HCT116 (cell line): ENCODE measurements around the gene CLIC5. TPM values are rescaled to one million over a fixed set of nuclear protein-coding genes. Genes with fewer than 3 reads are reported as not detected.

Experiments
- ATAC-seq: fragments of 200-7000 bp; cut with Tn5 transposase; 2 replicates; pipeline ENCODE4 v1.9.1; 2020; ENCODE audit warnings: mild to moderate bottlenecking, moderate library complexity
- BruUV-seq: library from RNA; stranded (reverse); fragments of 400-500 nt; replicated peaks from 2 replicates; lab custom pipeline; 2021; lab: Mats Ljungman, UMichigan
- CTCF ChIA-PET: fragments of 300-600 bp; sonication (Branson Sonifier 250); formaldehyde crosslinking; loops from one replicate; lab custom pipeline; 2021; ENCODE audit warnings: antibody characterized with exemption; lab: Charles Lee
- POLR2A ChIA-PET: fragments of 300-600, 350-600 bp; sonication (Branson Sonifier 250); formaldehyde crosslinking; loops from one replicate; lab custom pipeline; 2021; ENCODE audit warnings: antibody characterized with exemption; lab: Charles Lee
- RAD21 ChIA-PET, 2 experiments: fragments of 300-600 bp; sonication (Branson Sonifier 250); formaldehyde crosslinking; loops; one replicate each; lab custom pipeline; 2023; ENCODE audit warnings: low total read pairs in 2 of 2; ENCODE audit not compliant: uncharacterized antibody in 2 of 2, unreplicated experiment in 2 of 2, low non-redundant PET in 1 of 2; lab: Charles Lee
- DNase-seq: peaks from one replicate; pipeline ENCODE4 v3.0.0-alpha.2; 2010; ENCODE audit warnings: low read depth, low spot score
- H2AFZ ChIP-seq: fragments of 200-600 bp; shearing (Covaris generic), sonication (generic); 2 replicates; pipeline ENCODE4 v1.6.1; 2017; ENCODE audit warnings: low read depth, mixed run types, mixed read lengths, antibody characterized with exemption, low read length; ENCODE audit not compliant: poor library complexity, severe bottlenecking
- H3K27ac ChIP-seq: 2 replicates; pipeline ENCODE4 v1.5.1; 2012; ENCODE audit warnings: low read depth, low read length
- H3K27me3 ChIP-seq: fragments of 200-600 bp; sonication (generic); 2 replicates; pipeline ENCODE4 v1.6.1; 2016; ENCODE audit warnings: mixed run types, low read length, mixed read lengths; ENCODE audit not compliant: insufficient read depth
- H3K36me3 ChIP-seq, 2 experiments: fragments of 200-500 bp in 1 of 2; fragments of 200-600 bp in 1 of 2; sonication (Bioruptor generic) in 1 of 2; sonication (generic) in 1 of 2; 2 replicates each; pipeline versions ENCODE4 v1.5.1 to v1.6.1; 2014 to 2016; ENCODE audit warnings: low read length in 2 of 2, inconsistent platforms in 1 of 2, mixed read lengths in 1 of 2, mixed run types in 1 of 2; ENCODE audit not compliant: insufficient read depth in 2 of 2, control insufficient read depth in 1 of 2
- H3K4me1 ChIP-seq, 2 experiments: fragments of 200-600 bp in 1 of 2; sonication (generic) in 1 of 2; 2 replicates each; pipeline versions ENCODE4 v1.5.1 to v1.6.1; 2012 to 2017; ENCODE audit warnings: low read length in 2 of 2, inconsistent platforms in 1 of 2, mild to moderate bottlenecking in 1 of 2, mixed read lengths in 1 of 2, mixed run types in 1 of 2, moderate library complexity in 1 of 2; ENCODE audit not compliant: insufficient read depth in 2 of 2, control insufficient read depth in 1 of 2
- H3K4me2 ChIP-seq: fragments of 200-600 bp; sonication (generic); 2 replicates; pipeline ENCODE4 v1.6.1; 2017; ENCODE audit warnings: mixed run types, low read length, mixed read lengths
- H3K4me3 ChIP-seq, 2 experiments: fragments of 200-600 bp in 1 of 2; sonication (generic) in 1 of 2; replicated peaks in 1 of 2; 2 replicates each; pipeline ENCODE4 v1.5.1; 2011 to 2016; ENCODE audit warnings: low read length in 2 of 2, control low read depth in 1 of 2, low read depth in 1 of 2, mild to moderate bottlenecking in 1 of 2, mixed read lengths in 1 of 2, mixed run types in 1 of 2
- H3K79me2 ChIP-seq: fragments of 200-600 bp; sonication (generic); 2 replicates; pipeline ENCODE4 v1.6.1; 2017; ENCODE audit warnings: mild to moderate bottlenecking, mixed run types, low read length, moderate library complexity, mixed read lengths; ENCODE audit not compliant: insufficient read depth
- H3K9ac ChIP-seq: fragments of 200-600 bp; sonication (generic); 2 replicates; pipeline ENCODE4 v1.6.1; 2016; ENCODE audit warnings: low read length, mixed read lengths
- H3K9me2 ChIP-seq: fragments of 200-600 bp; sonication (generic), shearing (Covaris generic); 2 replicates; pipeline ENCODE4 v1.6.1; 2017; ENCODE audit warnings: mixed run types, mild to moderate bottlenecking, moderate library complexity; ENCODE audit not compliant: insufficient read depth
- H3K9me3 ChIP-seq, 2 experiments: fragments of 200-500 bp in 1 of 2; fragments of 200-600 bp in 1 of 2; sonication (Bioruptor generic) in 1 of 2; sonication (generic) in 1 of 2; 2 replicates each; pipeline ENCODE4 v1.6.1; 2014 to 2017; ENCODE audit warnings: low read length in 2 of 2, mixed read lengths in 2 of 2, inconsistent platforms in 1 of 2, low read depth in 1 of 2, mild to moderate bottlenecking in 1 of 2, mixed run types in 1 of 2, moderate library complexity in 1 of 2; ENCODE audit not compliant: control insufficient read depth in 1 of 2, insufficient read depth in 1 of 2
- H4K20me1 ChIP-seq: fragments of 200-600 bp; sonication (generic), shearing (Covaris generic); 2 replicates; pipeline ENCODE4 v1.6.1; 2017; ENCODE audit warnings: mixed run types, mild to moderate bottlenecking, moderate library complexity; ENCODE audit not compliant: insufficient read depth
- ATF3 ChIP-seq: IDR thresholded peaks from 2 replicates; pipeline ENCODE4 v1.6.1; 2012
- EZH2 ChIP-seq: fragments of 200-600 bp; sonication (generic); IDR thresholded peaks from 2 replicates; pipeline ENCODE4 v1.6.1; 2017; ENCODE audit warnings: antibody characterized with exemption, mixed run types
- JUND ChIP-seq: IDR thresholded peaks from 2 replicates; pipeline ENCODE4 v1.6.1; 2012
- REST ChIP-seq: IDR thresholded peaks from 2 replicates; pipeline ENCODE4 v1.6.1; 2012; ENCODE audit warnings: low read depth
- intact Hi-C: fragments of 100-400 bp; cut with micrococcal nuclease; formaldehyde crosslinking; loops from 2 replicates; pipeline ENCODE4 v1.10.0; 2022
- total RNA-seq: library from RNA; stranded (reverse); gene quantifications from one replicate; pipeline ENCODE4 v1.2.1, GENCODE V29; 2021; ENCODE audit not compliant: unreplicated experiment

CLIC5 gene
- total RNA-seq, 1 experiment from 2014 or later: 0.20 TPM

GRCh38 chr6:45911691-45912090, 104.0 kb downstream of the CLIC5 start:
- CTCF ChIA-PET: interaction anchor here (1.7 kb wide), 1 partner anchor 11 kb away, joined by 3 read pairs; no protein-coding TSS in a partner anchor
- H3K27ac ChIP-seq: no peak overlapping the region

More at GRCh38 chr6:45911691-45912090, 104.0 kb downstream of the CLIC5 start:
- Histone ChIP-seq H3K79me2 (no peaks in the 10 kb centered on the region), H3K4me2 (no peak overlapping the region), H3K9me3 (no peaks in the 10 kb centered on the region), H4K20me1 (no peaks in the 10 kb centered on the region), H3K9ac (no peak overlapping the region), H3K27me3 (no peaks in the 10 kb centered on the region), H3K36me3 (no peaks in the 10 kb centered on the region), H3K4me3 (no peak overlapping the region), H3K9me2 (no peaks in the 10 kb centered on the region), H2AFZ (no peak overlapping the region), H3K4me1 (no peaks in the 10 kb centered on the region)
- POLR2A ChIA-PET: no interaction called here
- RAD21 ChIA-PET: no interaction called here
- ATAC-seq (no peak), DNase-seq (no peak)
- no peak for TF ChIP-seq REST
- TF ChIP-seq ATF3: no peak
- TF ChIP-seq EZH2: no peak
- no peak for TF ChIP-seq JUND
- intact Hi-C loops: no loop called here
- BruUV-seq: no TSS peak
